NCI-H226 (cell line): Measurements from ENCODE around the gene MYO1A.
"Not testable (repeated sequence)": the region's sequence is repeated elsewhere in the genome, so short reads cannot be mapped to it uniquely, and the experiment has no call there.

Experiments
- DNase-seq: peaks from one replicate; pipeline ENCODE4 v3.0.0-alpha.2; 2015

MYO1A gene

DNA sequence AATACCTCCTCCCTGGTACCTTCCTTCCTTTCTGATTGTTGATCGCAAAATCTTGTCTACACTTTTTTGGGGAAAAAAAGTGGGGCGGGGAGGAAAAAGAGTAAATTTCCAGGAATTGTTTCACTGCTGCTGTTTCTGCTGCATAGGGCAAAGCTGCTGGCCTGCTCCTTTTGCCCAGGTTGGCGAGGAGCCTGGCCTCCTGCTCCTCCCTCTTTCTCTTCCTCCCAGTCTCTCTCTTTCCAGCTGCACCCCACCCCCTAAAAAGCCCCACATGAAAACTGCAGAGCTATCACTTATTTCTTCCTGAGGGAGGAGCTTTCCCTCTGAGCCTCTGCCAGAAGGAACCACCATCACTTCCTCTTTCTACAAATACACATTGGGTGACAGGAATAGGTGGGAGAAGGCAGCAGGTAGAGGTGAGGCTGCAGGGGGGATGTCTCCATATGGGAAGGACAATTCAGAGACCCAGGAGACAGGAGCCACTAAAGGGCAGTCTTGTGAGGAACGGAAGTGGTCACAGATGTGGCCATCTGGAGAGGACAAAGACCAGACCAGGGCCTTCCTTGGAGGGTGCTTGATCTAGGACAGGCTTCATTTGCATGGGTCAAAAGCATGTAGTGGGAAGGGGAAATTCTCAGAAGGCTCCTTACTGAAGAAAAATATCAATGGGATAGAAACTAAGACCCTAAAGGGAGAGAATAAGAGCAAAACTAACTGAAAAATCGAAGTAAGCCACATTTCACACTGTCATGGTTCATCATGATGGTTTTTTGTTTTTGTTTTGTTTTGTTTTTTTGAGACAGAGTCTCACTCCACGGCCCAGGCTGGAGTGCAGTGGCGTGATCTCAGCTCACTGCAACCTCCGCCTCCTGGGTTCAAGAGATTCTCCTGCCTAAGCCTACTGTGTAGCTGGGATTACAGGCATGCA lies 58.3 kb downstream of the MYO1A start:
- peak; percentile 34 for DNase-seq

DNA sequence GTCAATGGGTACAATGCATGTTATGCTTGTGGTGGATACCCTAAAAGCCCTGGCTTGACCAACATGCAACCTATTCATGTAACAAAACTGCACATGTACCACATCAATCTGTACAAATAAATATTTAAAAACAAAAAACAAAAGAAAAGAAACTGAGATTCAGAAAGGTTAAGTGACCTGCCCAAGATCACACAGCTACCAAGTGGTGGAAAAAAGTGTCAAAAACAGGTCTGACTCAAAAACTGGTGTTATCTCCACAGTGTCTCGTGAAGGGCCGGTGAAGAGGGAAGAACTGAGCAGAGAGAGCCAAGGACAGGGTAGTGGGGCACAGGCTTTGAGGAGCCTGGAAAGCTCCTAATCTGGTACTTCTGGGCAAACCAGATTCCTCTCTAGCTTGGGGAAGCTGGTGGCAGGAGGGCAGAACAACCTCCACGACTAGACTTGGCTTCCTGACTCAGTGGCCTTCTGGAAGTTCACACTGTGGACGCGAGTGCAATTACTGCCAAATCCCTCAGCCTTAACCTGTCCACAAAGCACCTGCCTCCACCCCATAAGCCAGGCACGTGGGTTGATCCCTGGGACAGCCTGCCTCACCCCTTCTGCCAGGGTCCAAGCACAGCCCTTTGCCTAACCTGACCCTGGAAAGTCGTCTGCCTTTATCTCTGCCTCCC lies 59.1 kb downstream of the MYO1A start:
- DNase-seq, result no peak

DNA sequence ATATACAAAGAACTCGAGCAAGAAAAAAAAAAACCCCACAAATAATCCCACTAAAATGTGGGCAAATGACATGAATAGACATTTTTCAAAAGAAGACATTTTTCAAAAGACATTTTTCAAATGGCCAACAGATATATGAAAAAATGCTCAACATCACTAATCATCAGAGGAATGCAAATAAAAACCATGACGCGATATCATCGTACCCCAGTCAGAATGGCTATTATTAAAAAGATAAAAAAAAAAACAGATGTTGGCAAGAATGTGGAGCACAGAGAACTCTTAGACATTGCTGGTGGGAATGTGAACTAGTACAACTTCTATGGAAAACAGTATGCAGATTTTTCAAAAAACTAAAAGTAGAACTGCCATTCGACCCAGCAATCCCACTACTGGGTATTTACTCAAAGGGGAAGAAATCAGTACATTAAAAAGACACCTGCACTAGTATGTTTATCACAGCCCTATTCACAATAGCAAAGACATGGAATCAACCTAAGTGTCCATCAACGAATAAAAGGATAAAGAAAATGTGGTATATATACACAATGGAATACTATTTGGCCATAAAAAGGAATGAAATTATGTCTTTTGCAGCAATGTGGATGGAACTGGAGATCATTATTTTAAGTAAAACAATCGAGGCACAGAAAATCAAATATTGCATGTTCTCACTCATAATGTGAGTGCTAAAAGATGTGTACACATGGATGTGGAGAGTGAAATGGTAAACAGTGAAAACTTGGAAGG lies 59.9 kb downstream of the MYO1A start:
- no peak for DNase-seq

GRCh38 chr12:56988207-56988739 lies 61.7 kb downstream of the MYO1A start:
- DNase-seq, result peak; percentile 44

- peak; percentile 65 for DNase-seq
These were observed 62.3 kb downstream of the MYO1A start for GRCh38 chr12:56987551-56988053.

DNA sequence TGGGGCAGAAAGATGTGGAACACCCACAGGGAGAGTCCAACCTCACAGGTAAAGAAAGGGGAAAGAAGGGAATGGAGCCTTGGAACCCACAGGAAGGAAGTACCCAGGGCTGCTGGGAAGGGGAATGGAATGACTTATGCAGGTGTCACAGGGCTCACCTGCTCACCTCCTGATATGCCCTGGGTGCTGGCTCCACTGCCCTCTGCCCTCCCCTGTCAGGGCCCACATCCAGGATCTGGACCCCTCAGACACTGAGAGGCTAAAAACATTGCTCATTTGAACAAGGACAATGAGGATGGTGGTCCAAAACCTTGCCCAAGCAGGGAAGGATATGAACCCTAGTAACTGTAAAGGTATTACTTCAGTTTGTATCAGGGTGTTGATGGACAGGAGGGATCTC lies 62.9 kb downstream of the MYO1A start:
- DNase-seq, result no peak

DNA sequence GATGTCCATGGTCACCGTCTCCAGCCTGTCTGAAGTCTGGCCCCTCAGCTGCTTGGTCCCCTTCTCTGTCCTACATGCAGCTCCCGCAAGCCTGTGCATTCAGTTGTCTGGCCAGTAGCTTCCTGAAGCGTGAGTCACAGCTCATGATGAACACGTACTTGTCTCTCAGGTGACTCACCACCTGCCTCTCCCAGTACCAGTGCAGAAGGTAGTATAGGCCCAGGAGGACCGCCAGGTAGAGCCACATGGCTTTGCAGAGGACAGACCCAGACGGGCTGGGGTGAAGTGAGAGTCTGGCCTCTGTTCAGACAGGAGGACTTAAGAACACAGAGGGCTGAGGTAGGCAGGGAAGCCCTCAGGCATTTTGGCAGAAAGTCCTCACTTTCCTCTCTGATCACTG lies 64.2 kb downstream of the MYO1A start:
- peak; percentile 82 for DNase-seq

DNA sequence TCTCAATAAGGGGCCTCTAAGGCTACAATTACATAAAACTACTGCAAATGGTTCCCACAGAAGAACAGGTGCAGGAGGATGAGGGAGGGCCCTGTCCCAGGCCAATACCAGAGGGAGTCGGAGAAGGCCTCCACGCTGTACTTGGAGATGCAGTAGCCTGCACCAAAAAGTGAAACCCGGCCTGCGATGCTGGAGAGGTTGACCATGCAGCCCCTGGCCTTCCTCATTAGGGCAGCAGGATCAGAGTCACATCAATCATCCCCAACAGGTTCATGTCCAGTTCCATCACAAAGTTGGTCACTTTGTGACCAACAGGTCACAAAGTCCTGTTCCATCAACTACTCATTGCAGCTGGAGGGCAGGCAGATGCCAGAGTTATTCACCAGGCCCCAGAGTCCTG lies 66.5 kb downstream of the MYO1A start:
- no peak for DNase-seq

DNA sequence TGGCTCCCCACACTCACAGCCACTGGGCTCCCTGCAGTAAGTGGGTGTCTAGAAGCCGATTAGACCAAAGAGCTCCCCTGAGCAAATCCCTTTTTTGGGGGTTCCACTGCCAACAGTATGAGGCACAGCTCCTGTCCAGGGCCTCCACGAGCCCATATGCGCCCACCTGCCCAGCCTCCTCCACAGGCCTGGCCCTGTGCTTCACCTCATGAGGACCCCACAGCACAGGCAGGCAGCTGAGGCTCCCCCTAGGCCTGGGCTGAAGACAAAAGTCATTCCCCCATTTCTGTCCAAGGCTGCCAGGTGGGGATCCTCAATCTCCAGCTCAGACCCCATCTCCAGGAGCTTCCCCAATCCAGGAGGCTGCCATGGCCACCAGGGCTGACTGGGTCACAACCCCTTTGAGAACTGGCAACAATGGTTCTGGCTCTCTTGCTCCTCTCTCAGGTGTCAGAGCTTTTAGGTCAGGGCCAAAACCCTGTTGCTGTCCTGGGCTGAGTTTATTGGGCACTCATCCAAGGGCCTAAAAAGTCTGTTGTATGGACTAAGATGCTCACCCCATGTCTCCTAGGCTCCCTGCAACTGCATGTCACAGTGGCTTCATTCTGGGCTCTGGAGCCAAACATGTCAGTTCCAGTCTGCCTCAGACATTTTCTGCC lies 67.2 kb downstream of the MYO1A start:
- not testable (repeated sequence) for DNase-seq

DNA sequence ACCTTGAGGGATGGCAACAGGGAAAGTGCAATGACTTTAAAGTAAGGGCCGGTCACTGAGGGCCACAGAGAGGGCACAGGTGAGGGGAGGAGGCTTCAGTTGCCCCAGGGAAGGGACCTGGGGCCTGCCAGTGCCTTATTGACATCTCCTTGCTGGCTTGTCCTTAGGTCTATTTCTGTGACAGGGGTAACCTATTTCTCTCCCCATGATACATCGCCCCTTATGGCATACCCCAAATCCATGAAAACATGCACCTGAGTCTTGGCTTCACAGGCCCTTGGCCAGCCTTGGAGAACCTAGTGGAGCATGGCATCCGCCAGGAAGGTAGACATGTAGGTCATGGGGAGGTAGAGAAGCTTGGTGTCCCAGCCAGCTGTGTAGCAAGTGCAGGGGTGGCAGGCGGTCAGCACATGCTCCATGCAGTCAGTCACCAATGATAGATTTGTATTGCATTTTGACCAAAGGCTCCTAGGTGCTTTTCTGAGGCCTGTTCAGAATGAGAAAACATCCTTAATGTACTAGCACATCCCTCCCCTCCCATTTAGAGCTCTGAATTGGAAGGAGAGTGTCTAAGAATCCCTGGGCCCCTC lies 68.9 kb downstream of the MYO1A start:
- DNase-seq, result no peak

DNA sequence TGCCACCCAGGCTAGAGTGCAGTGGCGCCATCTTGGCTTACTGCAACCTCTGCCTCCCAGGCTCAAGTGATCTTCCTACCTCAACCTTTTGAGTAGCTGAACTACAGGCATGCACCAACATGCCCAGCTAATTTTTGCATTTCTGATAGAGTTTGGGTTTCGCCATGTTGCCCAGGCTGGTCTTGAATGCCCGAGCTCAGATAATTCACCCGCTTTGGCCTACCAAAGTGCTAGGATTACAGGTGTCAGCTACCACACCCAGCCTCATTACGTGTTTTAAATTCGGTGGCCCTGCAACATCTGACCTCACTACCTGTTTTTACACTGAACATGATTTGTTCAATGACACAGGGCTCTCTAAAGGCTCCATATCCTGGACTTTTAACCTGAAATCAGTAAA lies 69.7 kb downstream of the MYO1A start:
- no peak for DNase-seq

DNA sequence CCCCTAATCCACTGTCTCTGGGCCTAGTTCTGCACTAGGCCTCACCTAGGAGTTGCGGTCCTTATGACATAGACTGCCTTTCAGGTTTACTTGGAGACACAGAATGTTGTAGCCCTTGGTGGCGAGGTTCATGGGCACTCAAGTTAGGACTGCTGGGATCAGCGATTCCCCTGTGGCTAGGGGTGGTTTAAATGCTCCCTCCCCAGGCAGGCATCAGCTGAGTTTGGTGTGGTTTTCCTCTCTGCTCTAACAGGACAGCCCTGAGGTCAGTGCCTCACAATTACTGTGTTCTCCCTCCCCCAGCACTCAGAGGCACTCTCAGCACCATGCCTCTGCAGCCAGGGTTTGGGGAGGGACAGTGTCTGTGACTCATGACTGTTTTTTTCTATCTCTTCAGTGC lies 70.3 kb downstream of the MYO1A start:
- no peak for DNase-seq
